ENCODE data around the gene OTUB1.

OTUB1 gene

DNA sequence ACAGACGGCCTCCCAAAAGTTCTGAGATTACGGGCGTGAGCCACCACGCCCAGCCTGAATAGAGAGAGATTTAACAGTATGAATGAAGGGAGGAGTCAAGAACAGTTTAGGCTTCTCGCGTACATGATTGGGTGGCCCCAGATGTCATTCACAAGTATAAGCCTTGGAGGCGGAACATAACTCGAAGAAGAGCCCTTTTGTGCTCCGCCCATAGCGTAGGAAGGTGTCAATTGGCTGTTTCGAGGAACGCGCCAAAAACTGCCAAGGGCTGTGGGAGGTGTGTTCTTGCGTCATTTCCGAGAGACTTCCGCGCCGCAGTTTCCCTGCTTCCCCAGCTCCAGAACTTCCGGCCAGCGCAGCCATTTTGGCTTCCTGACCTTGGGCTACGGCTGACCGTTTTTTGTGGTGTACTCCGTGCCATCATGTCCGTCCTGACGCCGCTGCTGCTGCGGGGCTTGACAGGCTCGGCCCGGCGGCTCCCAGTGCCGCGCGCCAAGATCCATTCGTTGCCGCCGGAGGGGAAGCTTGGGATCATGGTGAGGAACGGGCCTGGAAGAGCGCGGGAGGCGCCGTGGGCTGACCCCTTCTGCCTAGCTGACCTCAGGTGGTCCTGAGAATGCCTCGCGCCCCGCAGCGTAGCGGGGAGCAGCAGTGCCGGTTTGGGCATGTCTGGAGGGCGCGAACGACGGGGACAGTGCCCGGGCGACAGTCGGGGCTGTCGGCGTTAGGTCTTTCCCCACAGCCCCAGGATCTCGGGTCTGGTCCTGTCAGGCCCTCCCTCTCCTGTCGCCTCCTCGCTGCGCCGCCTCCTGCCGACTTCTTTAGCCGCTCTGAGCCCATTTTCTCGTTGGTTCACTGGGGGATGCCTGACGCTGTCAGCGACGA is 11.7 kb upstream of the OTUB1 start, which contains the start of gene COX8A:
COX8A (plus strand) TSS at position 362 of the 885 bp plus-strand sequence; CDS start at position 423, 61 bp downstream.
- peak; percentile 64 for DNase-seq (ENCODE audit: low read depth)

GRCh38 chr11:63978551-63979239 is 7.5 kb upstream of the OTUB1 start:
- no peak for DNase-seq (ENCODE audit: low read depth)

DNA sequence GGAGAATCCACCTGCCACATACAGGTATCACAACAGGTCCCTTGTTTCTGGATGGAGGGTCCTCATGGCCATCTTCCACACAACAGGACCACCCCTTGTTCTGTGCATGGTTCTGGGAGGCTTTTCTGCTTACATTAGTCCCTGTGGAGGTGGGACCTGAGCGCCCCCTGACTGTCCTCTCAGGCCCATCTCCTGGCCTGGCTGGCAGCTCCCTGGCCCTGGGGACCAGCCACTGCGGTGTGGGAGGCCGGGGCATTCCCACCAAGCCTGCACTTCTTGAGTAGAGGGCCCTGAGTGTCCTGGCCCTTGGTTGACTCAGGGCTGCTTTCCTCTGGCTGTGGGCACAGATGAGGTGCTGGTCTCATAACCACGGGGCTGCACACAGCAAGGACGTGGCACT is 6.8 kb upstream of the OTUB1 start:
- no peak for DNase-seq (ENCODE audit: low read depth)

- peak; percentile 42 for DNase-seq (ENCODE audit: low read depth)
Measured at GRCh38 chr11:63985812-63986155, 454 bp upstream of the OTUB1 start.

DNA sequence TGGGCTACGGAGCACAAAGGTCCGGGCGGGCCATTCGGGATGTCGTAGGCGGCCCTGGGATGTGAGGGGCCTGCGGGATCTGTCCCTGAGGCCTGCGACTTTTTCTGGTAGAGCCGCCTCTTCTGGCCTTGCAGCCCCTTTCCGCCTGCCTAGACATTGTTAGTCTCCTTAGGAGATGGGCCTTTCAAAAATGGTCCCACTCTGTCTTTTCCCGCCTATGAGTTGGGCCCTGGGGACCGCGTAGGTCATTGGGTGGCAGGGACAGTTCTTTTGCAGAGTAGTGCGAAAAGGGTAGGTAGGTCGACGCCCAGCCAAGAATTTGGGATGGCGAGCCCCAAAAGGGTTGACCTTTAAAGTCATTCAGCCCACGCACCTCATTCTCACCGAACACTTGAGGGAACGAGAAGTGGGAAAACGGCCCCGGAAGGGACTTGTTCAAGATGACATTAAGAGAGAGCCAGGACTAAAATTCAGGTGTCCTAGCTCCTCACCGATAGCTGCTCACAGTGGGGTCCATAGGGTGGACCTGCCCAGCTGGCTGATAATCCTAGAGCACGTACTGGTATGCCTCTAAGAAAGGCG is 785 bp downstream of the OTUB1 start:
- no peak for DNase-seq (ENCODE audit: low read depth)

DNA sequence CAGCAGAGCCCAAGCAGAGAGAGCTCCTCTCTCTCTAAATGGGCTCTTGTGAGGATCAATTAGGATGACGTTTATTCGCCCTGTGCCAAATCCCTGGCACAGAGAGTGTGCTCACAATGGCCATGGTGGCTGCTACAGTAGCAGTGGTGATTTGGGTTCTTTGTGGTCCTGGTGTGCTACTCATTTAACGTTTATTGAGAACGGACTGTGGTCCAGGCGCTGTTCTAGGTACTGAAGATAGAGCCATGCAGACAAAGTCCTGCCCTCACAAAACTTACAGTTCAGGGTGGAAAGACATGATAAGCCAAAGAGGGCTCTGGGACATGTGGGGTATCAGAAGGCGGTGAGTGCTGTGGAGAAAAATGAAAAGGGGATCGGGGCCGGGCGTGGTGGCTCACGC is 5.3 kb downstream of the OTUB1 start:
- DNase-seq (ENCODE audit: low read depth): no peak

- no peak for DNase-seq (ENCODE audit: low read depth)
Measured at GRCh38 chr11:63993100-63993499, 6.9 kb downstream of the OTUB1 start.

DNA sequence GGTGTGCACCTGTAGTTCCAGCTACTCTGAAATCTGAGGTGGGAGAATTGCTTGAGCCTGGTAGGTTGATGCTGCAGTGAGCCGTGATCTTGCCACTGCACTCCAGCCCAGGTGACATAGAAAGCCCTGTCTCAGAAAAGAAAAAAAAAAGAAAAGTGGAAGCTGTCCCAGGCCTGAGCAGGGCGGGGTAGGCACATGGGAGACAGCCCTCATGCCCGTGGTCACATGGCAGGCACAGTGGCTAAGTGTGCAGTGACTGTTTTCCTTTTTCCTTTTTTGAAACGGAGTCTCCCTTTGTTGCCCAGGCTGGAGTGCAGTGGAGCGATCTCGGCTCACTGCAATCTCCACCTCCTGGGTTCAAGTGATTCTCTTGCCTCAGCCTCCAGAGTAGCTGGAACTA is 7.8 kb downstream of the OTUB1 start:
- no peak for DNase-seq (ENCODE audit: low read depth)

DNA sequence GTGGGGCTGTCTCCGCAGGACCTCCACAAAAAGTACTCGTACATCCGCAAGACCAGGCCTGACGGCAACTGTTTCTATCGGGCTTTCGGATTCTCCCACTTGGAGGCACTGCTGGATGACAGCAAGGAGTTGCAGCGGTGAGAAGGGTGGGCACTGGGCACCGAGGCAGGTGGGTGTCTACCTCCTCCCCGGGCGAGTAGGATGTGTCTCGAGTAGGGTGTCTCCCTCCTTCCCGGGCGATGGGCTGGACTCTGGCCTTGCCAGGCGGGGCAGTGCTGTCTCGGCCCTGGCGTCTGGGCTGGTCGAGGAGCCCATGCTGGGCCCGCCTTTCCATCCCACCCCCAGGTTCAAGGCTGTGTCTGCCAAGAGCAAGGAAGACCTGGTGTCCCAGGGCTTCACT is 10.3 kb downstream of the OTUB1 start:
- no peak for DNase-seq (ENCODE audit: low read depth)

- DNase-seq (ENCODE audit: low read depth): no peak
Measured at GRCh38 chr11:63997104-63997700, 11.0 kb downstream of the OTUB1 start.

- no peak for DNase-seq (ENCODE audit: low read depth)
Measured at GRCh38 chr11:63997801-63998337, 11.6 kb downstream of the OTUB1 start.

- no peak for DNase-seq (ENCODE audit: low read depth)
Measured at GRCh38 chr11:63998558-63999348, 12.5 kb downstream of the OTUB1 start.

GRCh38 chr11:63999349-64000025 is 13.2 kb downstream of the OTUB1 start:
- peak; percentile 26 for DNase-seq (ENCODE audit: low read depth)

DNA sequence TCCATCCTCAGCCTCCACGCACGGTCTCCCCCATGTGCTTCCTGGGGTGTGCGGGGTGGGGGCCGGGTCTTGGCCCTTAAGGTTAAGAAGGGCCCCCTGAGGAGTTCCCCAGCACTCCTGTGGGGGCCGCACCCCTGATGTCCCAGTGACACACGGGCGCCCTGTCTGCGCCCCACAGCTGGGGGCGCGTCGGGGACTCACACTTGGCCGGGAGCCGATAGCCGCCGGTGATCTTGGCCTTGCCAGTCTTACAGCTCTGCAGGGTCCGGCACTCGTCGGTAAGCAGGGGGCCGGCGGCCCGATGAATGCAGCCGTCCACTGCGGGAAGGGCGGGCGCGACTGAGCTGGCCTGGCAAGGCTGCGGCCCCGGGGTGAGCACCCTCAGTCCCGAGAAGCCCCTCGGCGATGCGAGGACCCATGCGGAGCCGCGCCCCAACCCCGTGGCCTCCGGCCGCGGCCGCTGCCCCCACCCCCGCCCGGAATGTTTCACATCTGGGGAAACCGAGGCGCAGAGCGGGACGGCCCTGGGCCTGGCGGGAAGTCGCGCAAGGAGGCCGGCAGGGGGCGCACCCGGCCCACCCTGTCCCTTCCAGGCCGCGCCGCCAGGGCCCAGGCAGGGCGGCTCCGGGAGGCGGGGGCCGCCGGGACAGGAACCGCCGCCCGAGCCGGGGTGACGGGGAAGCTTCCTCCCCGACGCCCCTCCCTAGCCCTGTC is 13.9 kb downstream of the OTUB1 start:
- DNase-seq (ENCODE audit: low read depth): peak; percentile 52

GRCh38 chr11:64000740-64001483 is 14.7 kb downstream of the OTUB1 start:
- no peak for DNase-seq (ENCODE audit: low read depth)

DNA sequence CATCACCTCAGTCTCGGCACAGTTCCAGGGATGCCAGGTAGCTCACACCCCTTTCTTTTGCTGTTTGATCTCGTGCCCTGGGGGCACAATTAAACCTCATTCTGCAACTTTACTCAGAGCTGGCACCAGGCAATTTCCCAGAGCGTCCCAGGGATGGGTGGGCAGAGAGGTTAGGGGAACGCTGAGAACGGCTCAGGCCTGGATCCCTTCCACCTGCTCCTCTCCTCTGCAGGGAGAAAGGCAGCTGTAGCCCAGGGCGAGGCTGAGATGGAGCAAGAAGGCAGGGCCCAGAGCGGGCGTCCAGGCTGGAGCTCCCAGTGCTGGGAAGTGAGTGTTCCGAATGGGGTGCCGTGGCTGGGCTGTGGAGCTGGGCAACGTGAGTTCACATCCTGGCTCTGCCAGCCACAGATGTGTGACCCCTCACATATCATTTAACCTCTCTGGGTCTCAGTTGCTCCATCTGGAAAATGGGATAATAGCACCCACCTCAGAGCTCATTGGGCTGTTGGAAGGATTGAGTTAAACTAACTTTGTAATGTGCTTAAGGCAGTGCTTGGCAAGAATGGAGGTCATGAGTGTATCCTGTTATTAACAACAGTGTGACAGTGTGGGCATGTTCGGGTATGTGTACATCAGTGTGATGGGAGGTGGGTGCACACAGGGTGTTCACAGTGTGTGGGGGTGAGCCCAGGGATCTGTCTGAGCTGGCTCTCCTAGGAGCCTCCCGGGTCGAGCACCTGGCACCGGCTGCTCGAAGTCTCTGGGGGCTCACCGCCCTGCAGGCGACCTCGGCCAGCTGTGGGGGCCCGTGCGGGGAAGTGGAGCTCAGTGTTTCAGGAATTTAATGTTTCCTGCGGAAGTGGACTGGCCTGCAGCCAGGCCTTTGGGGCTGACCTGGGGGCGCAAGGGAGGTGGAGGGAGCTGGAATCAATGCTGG is 15.5 kb downstream of the OTUB1 start:
- DNase-seq (ENCODE audit: low read depth): no peak

- no peak for DNase-seq (ENCODE audit: low read depth)
Measured at GRCh38 chr11:64003807-64004589, 17.8 kb downstream of the OTUB1 start.

- no peak for DNase-seq (ENCODE audit: low read depth)
Measured at GRCh38 chr11:64004590-64004984, 18.3 kb downstream of the OTUB1 start.
